ENCODE measurements around the gene AJAP1. TPM values are rescaled to one million over a fixed set of nuclear protein-coding genes. Genes with fewer than 3 reads are reported as not detected.

Gene AJAP1
- total RNA-seq, 1 experiment from 2014 or later, result not detected

DNA sequence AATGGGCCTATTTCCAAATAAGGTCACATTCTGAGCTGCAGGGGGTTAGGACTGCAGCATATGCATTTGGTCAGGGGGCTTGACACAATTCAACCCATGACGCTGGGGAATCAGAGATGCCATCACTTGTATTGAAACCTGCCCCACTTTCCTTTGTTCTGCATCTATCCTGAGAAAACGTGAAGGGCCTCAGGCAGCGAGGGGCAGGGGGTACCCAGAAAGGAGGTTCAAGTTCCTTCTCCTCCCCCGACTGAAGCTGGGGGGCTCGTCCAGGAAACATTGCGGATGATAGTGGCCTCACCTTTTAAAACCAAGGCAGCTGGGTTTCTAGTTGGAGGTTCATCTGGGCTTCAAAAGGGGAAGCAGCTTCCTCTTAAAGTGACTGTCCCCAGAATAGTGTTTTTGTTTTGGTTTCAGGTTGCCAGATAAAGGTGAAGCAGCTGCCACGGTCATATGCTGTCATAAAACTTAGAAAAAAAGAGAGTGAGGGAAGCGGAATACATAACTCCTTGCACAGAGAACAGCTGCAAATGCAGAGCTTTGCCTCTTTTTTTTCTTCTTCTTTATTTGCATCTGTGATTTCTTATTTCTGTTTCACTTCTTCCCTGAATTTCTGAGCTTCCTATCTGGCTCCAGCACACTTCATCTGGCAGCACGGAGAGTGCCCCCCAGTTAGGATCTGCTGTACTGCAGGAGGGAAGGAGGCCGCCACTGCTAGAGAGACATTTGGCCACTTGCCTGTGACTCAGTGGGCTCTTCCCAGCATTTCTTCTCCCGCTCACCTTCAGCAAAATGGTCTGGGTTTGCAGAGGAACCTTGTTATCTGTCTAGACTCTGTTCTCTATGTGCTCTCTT is 142.0 kb downstream of the AJAP1 start:
- Histone ChIP-seq H3K36me3 (ENCODE audit: control insufficient read depth, insufficient read depth, low read length) (no peaks in the 10 kb centered on the region), H3K27ac (ENCODE audit: low read length) (no peak overlapping the region), H3K27me3 (ENCODE audit: control insufficient read depth, insufficient read depth, low read length) (peaks cover under 1% of the 10 kb centered on the region), H3K4me3 (ENCODE audit: low read depth in 2 of 2, low read length in 2 of 2) (no peak overlapping the region), H3K4me1 (ENCODE audit: control insufficient read depth, insufficient read depth, low read length) (no peaks in the 10 kb centered on the region), H3K9me3 (ENCODE audit: control insufficient read depth, insufficient read depth, low read depth, low read length) (no peaks in the 10 kb centered on the region)
- ChIA-PET POLR2A (no interaction called here), CTCF (no interaction called here)
- in situ Hi-C loops (cut with HindIII; ENCODE audit: low pct_unique_long_range_greater_than_20kb, low sequenced_read_pairs) (no loop called here), intact Hi-C loops (cut with micrococcal nuclease; ENCODE audit: unreplicated experiment) (no loop called here)
- BruUV-seq (replicated peaks), result no TSS peak
- ATAC-seq, result no peak
- TF ChIP-seq, protein P1, sequence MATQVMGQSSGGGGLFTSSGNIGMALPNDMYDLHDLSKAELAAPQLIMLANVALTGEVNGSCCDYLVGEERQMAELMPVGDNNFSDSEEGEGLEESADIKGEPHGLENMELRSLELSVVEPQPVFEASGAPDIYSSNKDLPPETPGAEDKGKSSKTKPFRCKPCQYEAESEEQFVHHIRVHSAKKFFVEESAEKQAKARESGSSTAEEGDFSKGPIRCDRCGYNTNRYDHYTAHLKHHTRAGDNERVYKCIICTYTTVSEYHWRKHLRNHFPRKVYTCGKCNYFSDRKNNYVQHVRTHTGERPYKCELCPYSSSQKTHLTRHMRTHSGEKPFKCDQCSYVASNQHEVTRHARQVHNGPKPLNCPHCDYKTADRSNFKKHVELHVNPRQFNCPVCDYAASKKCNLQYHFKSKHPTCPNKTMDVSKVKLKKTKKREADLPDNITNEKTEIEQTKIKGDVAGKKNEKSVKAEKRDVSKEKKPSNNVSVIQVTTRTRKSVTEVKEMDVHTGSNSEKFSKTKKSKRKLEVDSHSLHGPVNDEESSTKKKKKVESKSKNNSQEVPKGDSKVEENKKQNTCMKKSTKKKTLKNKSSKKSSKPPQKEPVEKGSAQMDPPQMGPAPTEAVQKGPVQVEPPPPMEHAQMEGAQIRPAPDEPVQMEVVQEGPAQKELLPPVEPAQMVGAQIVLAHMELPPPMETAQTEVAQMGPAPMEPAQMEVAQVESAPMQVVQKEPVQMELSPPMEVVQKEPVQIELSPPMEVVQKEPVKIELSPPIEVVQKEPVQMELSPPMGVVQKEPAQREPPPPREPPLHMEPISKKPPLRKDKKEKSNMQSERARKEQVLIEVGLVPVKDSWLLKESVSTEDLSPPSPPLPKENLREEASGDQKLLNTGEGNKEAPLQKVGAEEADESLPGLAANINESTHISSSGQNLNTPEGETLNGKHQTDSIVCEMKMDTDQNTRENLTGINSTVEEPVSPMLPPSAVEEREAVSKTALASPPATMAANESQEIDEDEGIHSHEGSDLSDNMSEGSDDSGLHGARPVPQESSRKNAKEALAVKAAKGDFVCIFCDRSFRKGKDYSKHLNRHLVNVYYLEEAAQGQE (IDR thresholded peaks at IDR 0.05; ENCODE audit: insufficient read depth in 1 of 2, low read depth in 2 of 2, low read length in 1 of 2), result no peak
- TF ChIP-seq TCF7L2 (IDR thresholded peaks at IDR 0.05; ENCODE audit: low read depth, low read length), result no peak
- TF ChIP-seq, protein P2, sequence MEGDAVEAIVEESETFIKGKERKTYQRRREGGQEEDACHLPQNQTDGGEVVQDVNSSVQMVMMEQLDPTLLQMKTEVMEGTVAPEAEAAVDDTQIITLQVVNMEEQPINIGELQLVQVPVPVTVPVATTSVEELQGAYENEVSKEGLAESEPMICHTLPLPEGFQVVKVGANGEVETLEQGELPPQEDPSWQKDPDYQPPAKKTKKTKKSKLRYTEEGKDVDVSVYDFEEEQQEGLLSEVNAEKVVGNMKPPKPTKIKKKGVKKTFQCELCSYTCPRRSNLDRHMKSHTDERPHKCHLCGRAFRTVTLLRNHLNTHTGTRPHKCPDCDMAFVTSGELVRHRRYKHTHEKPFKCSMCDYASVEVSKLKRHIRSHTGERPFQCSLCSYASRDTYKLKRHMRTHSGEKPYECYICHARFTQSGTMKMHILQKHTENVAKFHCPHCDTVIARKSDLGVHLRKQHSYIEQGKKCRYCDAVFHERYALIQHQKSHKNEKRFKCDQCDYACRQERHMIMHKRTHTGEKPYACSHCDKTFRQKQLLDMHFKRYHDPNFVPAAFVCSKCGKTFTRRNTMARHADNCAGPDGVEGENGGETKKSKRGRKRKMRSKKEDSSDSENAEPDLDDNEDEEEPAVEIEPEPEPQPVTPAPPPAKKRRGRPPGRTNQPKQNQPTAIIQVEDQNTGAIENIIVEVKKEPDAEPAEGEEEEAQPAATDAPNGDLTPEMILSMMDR (IDR thresholded peaks at IDR 0.05), result no peak
- no peak for TF ChIP-seq POLR2AphosphoS5 (IDR thresholded peaks at IDR 0.05; ENCODE audit: low read depth, low read length)
- no peak for TF ChIP-seq SIN3A (IDR thresholded peaks at IDR 0.05; ENCODE audit: borderline replicate concordance, insufficient read depth, low read depth, low read length)
- no peak for DNase-seq (ENCODE audit: low read depth, low spot score)

- Histone ChIP-seq H3K27me3 (ENCODE audit: control insufficient read depth, insufficient read depth, low read length) (no peaks in the 10 kb centered on the region; the same call in 1 of the 2 replicates), H3K9me3 (ENCODE audit: control insufficient read depth, insufficient read depth, low read depth, low read length) (no peaks in the 10 kb centered on the region), H3K4me3 (ENCODE audit: low read depth in 2 of 2, low read length in 2 of 2) (no peak overlapping the region), H3K36me3 (ENCODE audit: control insufficient read depth, insufficient read depth, low read length) (no peaks in the 10 kb centered on the region), H3K27ac (ENCODE audit: low read length) (no peak overlapping the region), H3K4me1 (ENCODE audit: control insufficient read depth, insufficient read depth, low read length) (no peaks in the 10 kb centered on the region)
- TF ChIP-seq, protein P2 (IDR thresholded peaks at IDR 0.05), result no peak
- no peak for TF ChIP-seq POLR2AphosphoS5 (IDR thresholded peaks at IDR 0.05; ENCODE audit: low read depth, low read length)
- no peak for TF ChIP-seq SIN3A (IDR thresholded peaks at IDR 0.05; ENCODE audit: borderline replicate concordance, insufficient read depth, low read depth, low read length)
- TF ChIP-seq, protein P1 (IDR thresholded peaks at IDR 0.05; ENCODE audit: insufficient read depth in 1 of 2, low read depth in 2 of 2, low read length in 1 of 2), result no peak
- no peak for TF ChIP-seq TCF7L2 (IDR thresholded peaks at IDR 0.05; ENCODE audit: low read depth, low read length)
- CTCF ChIA-PET, result no interaction called here
- no TSS peak for BruUV-seq (replicated peaks)
- POLR2A ChIA-PET, result no interaction called here
- no peak for DNase-seq (ENCODE audit: low read depth, low spot score)
- intact Hi-C loops (cut with micrococcal nuclease; ENCODE audit: unreplicated experiment), result no loop called here
- ATAC-seq, result no peak
- in situ Hi-C loops (cut with HindIII; ENCODE audit: low pct_unique_long_range_greater_than_20kb, low sequenced_read_pairs), result no loop called here
Measured at GRCh38 chr1:4797016-4797410, 142.6 kb downstream of the AJAP1 start.

All from Panc1 (cell line).